Muscle of back (tissue), 11 donors: ENCODE measurements around the gene SLC24A3. TPM values are rescaled to one million over a fixed set of nuclear protein-coding genes. Genes with fewer than 3 reads are reported as not detected.

ENCODE experiments used
- DNase-seq, 3 donors: peaks; one replicate each; pipeline versions ENCODE4 v3.0.0 to v3.0.0-alpha.2; 2013
- polyA plus RNA-seq, 10 donors: library from polyadenylated mRNA; unstranded; fragments of 120-200 nt; gene quantifications; one replicate each; pipeline ENCODE4 v1.2.1, GENCODE V29; 2013; ENCODE audit not compliant: insufficient read length in 10 of 10

The SLC24A3 gene
- polyA plus RNA-seq, 10 donors: 12.6 to 30.1 (median 19.5) TPM

GRCh38 chr20:19764207-19764606 is 551.8 kb downstream of the SLC24A3 start:
- no peak for DNase-seq

- DNase-seq: no peak
These were observed 552.8 kb downstream of the SLC24A3 start for GRCh38 chr20:19765266-19765665.

DNA sequence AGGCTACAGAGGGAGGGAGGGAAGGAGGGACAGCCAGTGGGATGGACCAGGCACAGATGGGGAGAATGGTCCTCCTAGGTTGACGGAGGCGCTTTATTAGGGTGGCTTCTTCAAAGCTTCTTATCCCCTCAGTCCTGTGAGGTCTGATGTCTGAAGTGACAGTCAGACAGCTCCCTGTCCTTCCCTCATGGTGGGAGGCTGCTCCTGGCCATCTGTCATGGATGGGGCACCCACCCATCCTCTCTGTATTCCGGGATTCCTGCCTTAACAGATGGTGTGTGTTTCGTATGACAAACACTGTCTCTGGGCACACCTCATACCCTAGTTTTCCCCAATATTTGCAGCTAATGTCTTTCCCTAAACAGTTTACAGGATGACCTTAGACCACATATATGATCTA is 553.5 kb downstream of the SLC24A3 start:
- no peak for DNase-seq

DNA sequence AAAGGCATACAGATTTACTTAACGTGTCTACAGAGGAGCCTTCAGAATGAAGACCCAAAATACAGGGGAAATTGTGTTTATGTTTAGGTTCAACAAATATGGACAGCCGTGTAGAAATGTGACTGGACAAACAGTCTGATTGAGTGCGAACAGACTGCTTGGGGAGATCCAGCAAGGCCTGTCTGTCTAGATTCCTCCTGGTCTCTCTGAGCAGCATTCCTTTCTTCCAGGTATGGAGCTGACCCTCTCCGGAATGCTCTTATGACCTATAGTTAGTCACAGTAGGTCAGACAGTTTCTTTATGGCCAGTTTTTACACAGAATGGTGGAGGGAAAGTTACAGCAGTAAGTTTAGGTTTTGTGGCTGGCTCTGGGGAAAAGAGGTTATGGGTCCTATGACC is 554.6 kb downstream of the SLC24A3 start:
- no peak for DNase-seq

- DNase-seq: no peak
These were observed 555.9 kb downstream of the SLC24A3 start for GRCh38 chr20:19768325-19768842.

DNA sequence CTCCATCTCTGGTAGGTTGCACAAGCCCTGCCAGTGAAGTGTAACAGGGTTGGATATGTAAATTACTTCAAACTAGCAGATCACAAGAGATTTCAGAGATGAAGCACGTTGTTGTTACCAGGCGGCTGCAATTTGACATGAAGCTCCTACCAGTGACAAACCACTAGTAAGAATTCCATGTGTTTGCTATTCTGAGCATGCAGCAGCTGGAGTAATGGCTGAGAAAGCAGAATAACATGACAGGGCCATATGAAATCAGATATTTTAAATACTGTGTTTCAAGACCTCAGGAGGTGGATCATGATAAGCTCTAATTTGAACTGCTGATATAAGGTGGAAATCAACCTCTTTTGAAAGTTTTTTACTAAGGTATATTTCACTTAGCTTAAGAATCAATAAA is 557.1 kb downstream of the SLC24A3 start:
- no peak for DNase-seq

GRCh38 chr20:19770375-19770774 is 557.9 kb downstream of the SLC24A3 start:
- no peak for DNase-seq

GRCh38 chr20:19771031-19771430 is 558.6 kb downstream of the SLC24A3 start:
- DNase-seq: no peak
